Neuronal stem cell (in vitro differentiated cells): ENCODE measurements around the gene PRSS56.

Source experiments
- DNase-seq: peaks from one replicate; pipeline ENCODE4 v3.0.0-alpha.2; 2013; ENCODE audit warnings: low spot score
- H2AFZ ChIP-seq: one replicate; pipeline ENCODE4 v1.6.1; 2013; ENCODE audit warnings: mild to moderate bottlenecking, low read length, inconsistent platforms
- H2AK5ac ChIP-seq: 2 replicates; pipeline ENCODE4 v1.6.1; 2013; ENCODE audit warnings: low read depth, mild to moderate bottlenecking, inconsistent platforms, low read length, moderate library complexity, mixed read lengths
- H2BK120ac ChIP-seq: 2 replicates; pipeline ENCODE4 v1.6.1; 2013; ENCODE audit warnings: low read depth, mild to moderate bottlenecking, inconsistent platforms, low read length, moderate library complexity, mixed read lengths
- H2BK12ac ChIP-seq: one replicate; pipeline ENCODE4 v1.6.1; 2013; ENCODE audit warnings: low read length, inconsistent platforms
- H2BK15ac ChIP-seq: 2 replicates; pipeline ENCODE4 v1.6.1; 2013; ENCODE audit warnings: mild to moderate bottlenecking, low read length, inconsistent platforms, mixed read lengths
- H2BK5ac ChIP-seq: one replicate; pipeline ENCODE4 v1.6.1; 2013; ENCODE audit warnings: inconsistent platforms, mild to moderate bottlenecking, low read length, moderate library complexity
- H3K14ac ChIP-seq: one replicate; pipeline ENCODE4 v1.6.1; 2013; ENCODE audit warnings: low read length, inconsistent platforms
- H3K18ac ChIP-seq: 2 replicates; pipeline ENCODE4 v1.6.1; 2013; ENCODE audit warnings: low read length, inconsistent platforms
- H3K23ac ChIP-seq: 2 replicates; pipeline ENCODE4 v1.6.1; 2013; ENCODE audit warnings: low read depth, mild to moderate bottlenecking, mixed read lengths, low read length, inconsistent platforms; ENCODE audit not compliant: poor library complexity
- H3K27ac ChIP-seq: replicated peaks from 3 replicates; pipeline ENCODE4 v1.5.1; 2013; ENCODE audit warnings: low read length, inconsistent platforms
- H3K27me3 ChIP-seq, 3 experiments: 2 replicates each; pipeline ENCODE4 v1.6.1; 2013; ENCODE audit warnings: low read length in 3 of 3, mild to moderate bottlenecking in 2 of 3, inconsistent platforms in 1 of 3, low read depth in 1 of 3, mixed read lengths in 1 of 3, moderate library complexity in 1 of 3; ENCODE audit not compliant: control insufficient read depth in 3 of 3, insufficient read depth in 3 of 3
- H3K36me3 ChIP-seq, 2 donors: replicated peaks in 1 of 2; 2 replicates each; pipeline ENCODE4 v1.6.1; 2013; ENCODE audit warnings: low read length in 2 of 2; ENCODE audit not compliant: control insufficient read depth in 2 of 2, insufficient read depth in 2 of 2
- H3K4ac ChIP-seq: 2 replicates; pipeline ENCODE4 v1.6.1; 2013; ENCODE audit warnings: inconsistent platforms, mild to moderate bottlenecking, low read length, moderate library complexity
- H3K4me1 ChIP-seq, 2 donors: 1 replicate in 1 of 2; 2 replicates in 1 of 2; pipeline ENCODE4 v1.6.1; 2013; ENCODE audit warnings: low read length in 2 of 2, low read depth in 1 of 2; ENCODE audit not compliant: control insufficient read depth in 2 of 2, insufficient read depth in 1 of 2
- H3K4me2 ChIP-seq: one replicate; pipeline ENCODE4 v1.6.1; 2013; ENCODE audit warnings: mild to moderate bottlenecking, low read length, inconsistent platforms; ENCODE audit not compliant: insufficient read depth, poor library complexity, severe bottlenecking
- H3K4me3 ChIP-seq, 2 donors: 2 replicates each; pipeline ENCODE4 v1.5.1; 2013; ENCODE audit warnings: low read length in 2 of 2, mild to moderate bottlenecking in 2 of 2, inconsistent platforms in 1 of 2, moderate library complexity in 1 of 2
- H3K79me1 ChIP-seq: one replicate; pipeline ENCODE4 v1.6.1; 2013; ENCODE audit warnings: low read depth, mild to moderate bottlenecking, inconsistent platforms, low read length, moderate library complexity
- H3K9ac ChIP-seq: one replicate; pipeline ENCODE4 v1.6.1; 2013; ENCODE audit warnings: mild to moderate bottlenecking, low read depth, low read length, inconsistent platforms; ENCODE audit not compliant: poor library complexity
- H3K9me3 ChIP-seq, 2 donors: replicated peaks in 1 of 2; 2 replicates each; pipeline versions ENCODE3 to v1.6.1; 2013; ENCODE audit warnings: low read length in 2 of 2, mild to moderate bottlenecking in 2 of 2, inconsistent platforms in 1 of 2, low read depth in 1 of 2, mixed read lengths in 1 of 2, moderate library complexity in 1 of 2; ENCODE audit not compliant: control insufficient read depth in 2 of 2, insufficient read depth in 1 of 2
- H4K8ac ChIP-seq: one replicate; pipeline ENCODE4 v1.6.1; 2013; ENCODE audit warnings: low read depth, mild to moderate bottlenecking, inconsistent platforms, low read length, moderate library complexity
- H4K91ac ChIP-seq: one replicate; pipeline ENCODE4 v1.6.1; 2013; ENCODE audit warnings: low read length, low read depth, mild to moderate bottlenecking, inconsistent platforms; ENCODE audit not compliant: poor library complexity
- WGBS, 2 donors: extraction: QIAGEN DNeasy Blood & Tissue Kit; methylation state at CpG; one replicate each; pipeline ENCODE4 v1.1.7; 2013; ENCODE audit warnings: missing lambda C conversion rate in 2 of 2, mixed read lengths in 1 of 2; ENCODE audit not compliant: insufficient read length in 2 of 2, insufficient replicate concordance in 1 of 2; ENCODE audit errors: extremely low coverage in 2 of 2; 5-methylcytosine and 5-hydroxymethylcytosine counted together

PRSS56 gene

DNA sequence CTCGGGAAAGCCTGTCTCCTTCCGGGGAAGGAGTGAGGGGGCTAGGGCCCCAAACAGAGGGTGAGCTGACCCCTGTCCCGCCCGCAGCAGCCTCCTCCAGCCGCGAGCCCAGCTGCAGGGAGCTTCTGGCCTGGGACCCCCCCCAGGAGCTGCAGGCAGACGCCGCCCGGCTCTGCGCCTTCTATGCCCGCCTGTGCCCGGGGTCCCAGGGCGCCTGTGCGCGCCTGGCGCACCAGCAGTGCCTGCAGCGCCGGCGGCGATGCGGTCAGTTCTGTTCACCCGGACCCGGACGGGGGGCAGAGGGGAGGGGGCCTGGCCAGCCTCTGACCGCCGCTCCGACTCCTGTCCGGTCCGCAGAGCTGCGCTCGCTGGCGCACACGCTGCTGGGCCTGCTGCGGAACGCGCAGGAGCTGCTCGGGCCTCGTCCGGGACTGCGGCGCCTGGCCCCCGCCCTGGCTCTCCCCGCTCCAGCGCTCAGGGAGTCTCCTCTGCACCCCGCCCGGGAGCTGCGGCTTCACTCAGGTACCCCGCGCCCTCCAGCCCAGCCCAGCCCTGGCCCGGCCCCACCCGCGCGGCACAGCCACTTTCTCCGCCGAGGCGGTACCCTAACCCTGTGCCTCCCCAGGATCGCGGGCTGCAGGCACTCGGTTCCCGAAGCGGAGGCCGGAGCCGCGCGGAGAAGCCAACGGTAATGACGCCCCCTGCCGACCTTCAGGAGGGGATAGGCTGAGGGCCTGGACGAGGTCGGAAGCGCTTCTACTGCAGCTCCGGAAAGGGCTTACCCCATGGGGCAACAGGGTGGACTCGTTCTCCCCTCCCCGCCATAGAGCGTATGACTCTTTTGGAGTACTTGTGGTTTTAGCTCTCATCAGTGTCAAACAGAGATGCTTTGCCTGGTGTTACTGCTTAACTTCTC, 3.8 kb downstream of the PRSS56 start:
- peak overlapping the region; percentile 88 for H3K4me2 ChIP-seq
- no peak overlapping the region for H4K8ac ChIP-seq
- peak overlapping the region; percentile 30 to 79 for H3K4me3 ChIP-seq
- peak overlapping the region; percentile 71 for H3K14ac ChIP-seq
- no CpG with 5 or more reads among the region's 75 CpGs for WGBS, 2 donors
- H3K9me3 ChIP-seq = no peaks in the 10 kb centered on the region
- H3K79me1 ChIP-seq = peaks cover 2% of the 10 kb centered on the region
- peak overlapping the region; percentile 67 for H2BK15ac ChIP-seq
- H2BK12ac ChIP-seq = peak overlapping the region; percentile 22
- peak overlapping the region; percentile 85 for H3K23ac ChIP-seq
- H3K4me1 ChIP-seq = peaks cover 6 to 13% of the 10 kb centered on the region in 2 donors
- H4K91ac ChIP-seq = no peak overlapping the region
- H3K27ac ChIP-seq = no peak overlapping the region
- peaks cover 17 to 68% (median 33%) of the 10 kb centered on the region in 3 experiments for H3K27me3 ChIP-seq
- no peak overlapping the region for H2BK120ac ChIP-seq
- H2BK5ac ChIP-seq = peak overlapping the region; percentile 24
- peak overlapping the region; percentile 95 for H2AFZ ChIP-seq
- peak overlapping the region; percentile 55 for H3K18ac ChIP-seq
- no peak overlapping the region for H3K4ac ChIP-seq
- DNase-seq = peak; percentile 75
- H2AK5ac ChIP-seq = peak overlapping the region; percentile 99
- peak overlapping the region; percentile 90 for H3K9ac ChIP-seq
- no peaks in the 10 kb centered on the region for H3K36me3 ChIP-seq

DNA sequence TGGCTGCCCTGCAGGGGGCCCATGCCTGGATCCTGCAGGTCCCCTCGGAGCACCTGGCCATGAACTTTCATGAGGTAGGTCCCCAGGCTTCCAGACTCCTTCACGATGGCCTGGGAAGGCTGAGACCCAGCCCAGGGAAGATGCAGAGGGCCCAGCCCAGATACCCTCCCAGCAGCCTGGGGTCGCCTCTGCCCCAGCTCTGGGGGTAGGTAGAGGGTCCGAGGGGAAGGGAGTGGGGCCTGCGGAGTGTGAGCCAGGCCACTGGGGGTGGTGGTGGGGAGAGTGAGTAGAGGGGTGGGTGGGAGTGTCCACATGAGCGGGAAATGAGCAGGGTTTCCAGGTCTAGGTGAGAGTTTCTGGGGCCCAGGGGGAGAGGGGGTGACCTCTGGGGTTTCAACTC, 4.6 kb downstream of the PRSS56 start:
- Histone ChIP-seq H3K27ac (no peak overlapping the region), H3K9ac (no peak overlapping the region), H3K79me1 (peaks cover 2% of the 10 kb centered on the region), H3K4me2 (no peak overlapping the region), H2BK12ac (no peak overlapping the region), H3K4ac (no peak overlapping the region), H3K23ac (peak overlapping the region; percentile 49), H3K9me3 (no peaks in the 10 kb centered on the region), H3K4me1 (peaks cover 6 to 11% of the 10 kb centered on the region in 2 donors), H3K18ac (no peak overlapping the region), H4K8ac (no peak overlapping the region), H3K4me3 (no peak overlapping the region), H2BK5ac (no peak overlapping the region), H4K91ac (no peak overlapping the region), H3K36me3 (no peaks in the 10 kb centered on the region), H2BK15ac (peak overlapping the region; percentile 8), H2AK5ac (peak overlapping the region; percentile 99), H2AFZ (no peak overlapping the region), H2BK120ac (no peak overlapping the region), H3K14ac (no peak overlapping the region), H3K27me3 (peaks cover 17 to 68% (median 33%) of the 10 kb centered on the region in 3 experiments)
- no peak for DNase-seq
- WGBS, 2 donors = no CpG with 5 or more reads among the region's 6 CpGs

DNA sequence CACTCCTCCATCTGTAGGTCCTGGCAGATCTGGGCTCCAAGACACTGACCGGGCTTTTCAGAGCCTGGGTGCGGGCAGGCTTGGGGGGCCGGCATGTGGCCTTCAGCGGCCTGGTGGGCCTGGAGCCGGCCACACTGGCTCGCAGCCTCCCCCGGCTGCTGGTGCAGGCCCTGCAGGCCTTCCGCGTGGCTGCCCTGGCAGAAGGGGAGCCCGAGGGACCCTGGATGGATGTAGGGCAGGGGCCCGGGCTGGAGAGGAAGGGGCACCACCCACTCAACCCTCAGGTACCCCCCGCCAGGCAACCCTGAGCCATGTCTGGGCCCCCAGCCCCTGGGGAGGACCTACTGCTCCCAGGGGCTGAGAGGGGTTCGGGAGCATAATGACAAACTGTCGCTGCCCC, 5.0 kb downstream of the PRSS56 start:
- H2AFZ ChIP-seq = no peak overlapping the region

DNA sequence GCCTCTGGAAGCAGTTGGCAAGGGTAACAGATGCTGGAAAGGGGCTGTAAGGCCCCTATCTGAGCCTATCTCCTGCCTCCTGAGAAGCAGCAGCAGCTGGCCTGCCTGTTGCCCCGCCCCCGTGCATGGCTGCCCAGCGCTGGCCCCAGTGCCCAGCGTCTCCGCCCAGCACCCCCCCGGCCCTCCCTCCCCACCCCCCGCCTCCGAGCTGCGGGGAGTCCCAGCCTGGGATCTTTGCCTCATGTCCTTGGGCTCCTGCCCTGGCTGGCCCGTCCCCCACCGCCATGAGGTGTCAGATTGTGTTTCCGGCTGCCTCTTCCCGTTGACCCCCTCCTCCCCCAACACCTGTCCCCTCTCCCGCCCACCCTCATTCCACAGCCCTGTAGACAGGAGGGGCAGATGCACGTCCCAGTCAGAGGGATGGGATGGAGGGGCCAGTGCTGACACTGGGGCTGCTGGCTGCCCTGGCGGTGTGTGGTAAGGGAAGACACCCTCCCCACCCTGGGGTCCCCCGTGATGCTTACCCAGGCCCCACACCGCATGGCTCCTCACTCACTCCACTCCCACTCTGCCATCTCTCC, 5.7 kb downstream of the PRSS56 start, which contains the start of gene CHRND:
CHRND (plus strand) TSS at position 370 of the 581 bp plus-strand sequence; CDS start at position 426, 56 bp downstream.
- Histone ChIP-seq H3K4me3 (no peak within 1 kb of the TSS), H3K4me1 (peaks cover 6 to 10% of the 10 kb centered on the region in 2 donors), H2AK5ac (peak within 1 kb of the TSS; percentile 99), H3K4me2 (peak within 1 kb of the TSS; percentile 25), H3K9ac (peak within 1 kb of the TSS; percentile 70), H2BK15ac (peak within 1 kb of the TSS; percentile 81), H2BK120ac (peak within 1 kb of the TSS; percentile 91), H3K9me3 (no peaks in the 10 kb centered on the region), H3K4ac (peak within 1 kb of the TSS; percentile 53), H3K23ac (peak within 1 kb of the TSS; percentile 80), H3K36me3 (no peaks in the 10 kb centered on the region), H3K18ac (peak within 1 kb of the TSS; percentile 87), H4K8ac (peak within 1 kb of the TSS; percentile 82), H3K14ac (peak within 1 kb of the TSS; percentile 56), H4K91ac (no peak within 1 kb of the TSS), H3K79me1 (peaks cover 2% of the 10 kb centered on the region), H2AFZ (no peak within 1 kb of the TSS), H3K27ac (no peak within 1 kb of the TSS), H3K27me3 (peaks cover 17 to 59% (median 31%) of the 10 kb centered on the region in 3 experiments), H2BK12ac (peak within 1 kb of the TSS; percentile 90), H2BK5ac (peak within 1 kb of the TSS; percentile 53)
- no peak for DNase-seq
- WGBS, 2 donors = no CpG with 5 or more reads among the region's 18 CpGs

More for the DNA sequence above, 5.0 kb downstream of the PRSS56 start:
- Histone ChIP-seq H3K36me3 (no peaks in the 10 kb centered on the region), H2BK120ac (no peak overlapping the region), H4K8ac (no peak overlapping the region), H2BK5ac (no peak overlapping the region), H3K79me1 (peaks cover 2% of the 10 kb centered on the region), H3K23ac (no peak overlapping the region), H3K18ac (peak overlapping the region; percentile 87), H3K27me3 (peaks cover 17 to 66% (median 33%) of the 10 kb centered on the region in 3 experiments), H3K14ac (peak overlapping the region; percentile 56), H3K9me3 (no peaks in the 10 kb centered on the region), H3K4ac (no peak overlapping the region), H3K27ac (no peak overlapping the region), H3K4me1 (peaks cover 6 to 10% of the 10 kb centered on the region in 2 donors), H2BK15ac (peak overlapping the region; percentile 75), H3K4me2 (no peak overlapping the region), H4K91ac (no peak overlapping the region), H3K4me3 (no peak overlapping the region), H2AK5ac (peak overlapping the region; percentile 99), H3K9ac (peak overlapping the region; percentile 70), H2BK12ac (peak overlapping the region; percentile 82)
- WGBS, 2 donors = no CpG with 5 or more reads among the region's 14 CpGs
- DNase-seq = no peak
